HG03060 (cell line): ENCODE data around the gene MS4A15.
"Not testable (repeated sequence)": the region's sequence is repeated elsewhere in the genome, so short reads cannot be mapped to it uniquely, and the experiment has no call there.

Source experiments
- ATAC-seq: cut with Tn5 transposase; IDR thresholded peaks from one replicate; pipeline ENCODE4 v1.9.1; 2021; ENCODE audit warnings: low read depth, moderate number of reproducible peaks; ENCODE audit not compliant: unreplicated experiment

Gene MS4A15

DNA sequence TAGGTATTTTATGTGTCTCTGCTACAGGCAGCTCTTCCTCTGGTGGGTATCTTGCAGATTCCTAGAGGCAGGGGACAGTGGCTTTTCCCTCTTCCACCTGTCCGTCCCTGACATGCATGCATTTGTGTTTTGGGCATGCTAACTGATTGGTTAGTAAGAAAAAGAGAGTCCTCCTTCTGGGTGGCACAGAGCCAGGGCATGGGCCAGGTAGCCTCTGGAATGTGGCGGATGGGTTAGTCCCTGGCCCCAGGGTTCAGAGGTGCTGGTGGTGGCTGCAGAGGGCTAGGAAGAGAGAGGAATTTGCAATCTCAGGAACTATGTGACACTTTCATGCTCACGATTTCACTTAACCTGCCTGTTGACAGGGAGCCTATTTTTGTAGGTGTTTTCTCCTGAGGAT, 5.8 kb upstream of the MS4A15 start:
- no peak for ATAC-seq

DNA sequence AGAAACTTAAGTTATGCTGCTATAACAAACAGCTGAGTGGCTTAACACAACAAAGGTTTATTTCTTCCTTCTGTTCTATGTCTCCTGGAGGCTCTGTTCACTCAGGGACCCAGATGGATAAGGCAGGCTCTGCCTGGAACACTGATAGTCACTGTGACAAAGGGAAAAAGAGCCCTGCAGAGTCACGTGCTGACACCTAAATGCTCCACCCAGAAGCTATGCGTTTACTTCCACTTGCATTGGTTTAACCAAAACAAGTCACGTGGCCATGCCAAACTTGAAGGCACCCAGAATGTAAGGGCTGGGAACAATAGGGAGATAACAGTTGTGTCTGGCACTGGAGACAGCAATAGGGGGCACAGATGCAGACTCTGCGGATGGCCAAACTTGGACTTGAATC, 3.4 kb upstream of the MS4A15 start:
- no peak for ATAC-seq

DNA sequence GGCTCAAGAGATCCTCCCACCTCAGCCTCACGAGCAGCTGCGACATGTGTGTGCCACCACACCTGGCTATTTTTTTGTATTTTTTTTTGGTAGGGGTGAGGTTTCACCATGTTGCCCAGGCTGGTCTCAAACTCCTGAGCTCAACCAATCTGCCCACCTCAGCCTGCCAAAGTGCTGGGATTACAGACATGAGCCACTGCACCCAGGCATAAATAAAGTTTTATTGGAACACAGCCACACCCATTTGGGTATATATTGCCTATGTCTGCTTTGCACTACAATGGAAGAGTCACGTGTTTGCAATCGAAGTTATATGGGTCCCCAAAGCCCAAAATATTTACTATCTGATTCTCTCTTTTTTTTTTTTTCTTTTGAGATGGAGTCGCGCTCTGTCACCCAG, 1.8 kb upstream of the MS4A15 start:
- ATAC-seq, result no peak

DNA sequence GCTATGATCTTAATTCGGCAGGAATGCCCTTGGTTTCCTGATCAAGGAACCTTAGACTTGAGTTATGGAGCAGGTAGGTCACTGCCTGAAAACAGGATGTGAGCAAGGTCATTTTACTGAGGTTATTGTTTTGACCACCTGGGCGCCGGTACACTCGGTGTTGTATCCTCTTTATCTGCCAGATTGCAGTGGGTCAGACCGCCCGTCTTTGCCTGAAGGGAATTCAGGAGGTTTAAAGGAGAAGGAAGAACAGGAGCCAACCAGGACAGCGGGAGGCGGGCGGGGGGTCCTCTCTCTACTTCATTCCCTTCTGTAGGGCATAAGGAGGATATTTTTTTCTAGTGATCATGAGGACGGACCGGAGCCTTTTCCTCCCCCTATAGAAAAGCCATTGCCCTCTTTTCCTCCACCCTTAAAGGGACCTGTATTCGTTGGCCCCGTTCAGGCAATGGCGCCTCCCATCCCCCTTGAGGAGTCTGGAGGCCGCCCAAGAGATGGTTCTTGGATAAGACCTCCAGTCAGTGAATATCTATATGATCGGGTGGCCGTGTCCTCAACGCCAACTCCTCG, 649 bp downstream of the MS4A15 start:
- ATAC-seq, result no peak

DNA sequence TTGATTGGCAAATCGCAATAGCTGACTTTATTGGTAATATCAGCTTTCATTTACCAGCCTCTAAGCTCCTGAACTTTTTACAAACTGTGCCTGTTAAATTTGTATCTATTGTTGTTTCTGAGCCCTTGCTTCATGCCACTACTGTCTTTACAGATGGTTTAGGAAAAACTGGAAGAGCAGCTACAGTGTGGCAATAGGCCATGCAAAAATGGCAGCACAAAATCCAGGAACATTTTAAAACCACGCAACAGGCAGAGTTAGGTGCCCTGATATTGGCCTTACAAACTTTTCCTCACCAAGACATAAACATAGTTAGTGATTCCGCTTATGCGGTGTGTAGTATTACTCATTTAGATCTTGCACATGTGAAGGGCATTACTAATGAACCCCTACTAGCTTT, 2.0 kb downstream of the MS4A15 start:
- not testable (repeated sequence) for ATAC-seq

DNA sequence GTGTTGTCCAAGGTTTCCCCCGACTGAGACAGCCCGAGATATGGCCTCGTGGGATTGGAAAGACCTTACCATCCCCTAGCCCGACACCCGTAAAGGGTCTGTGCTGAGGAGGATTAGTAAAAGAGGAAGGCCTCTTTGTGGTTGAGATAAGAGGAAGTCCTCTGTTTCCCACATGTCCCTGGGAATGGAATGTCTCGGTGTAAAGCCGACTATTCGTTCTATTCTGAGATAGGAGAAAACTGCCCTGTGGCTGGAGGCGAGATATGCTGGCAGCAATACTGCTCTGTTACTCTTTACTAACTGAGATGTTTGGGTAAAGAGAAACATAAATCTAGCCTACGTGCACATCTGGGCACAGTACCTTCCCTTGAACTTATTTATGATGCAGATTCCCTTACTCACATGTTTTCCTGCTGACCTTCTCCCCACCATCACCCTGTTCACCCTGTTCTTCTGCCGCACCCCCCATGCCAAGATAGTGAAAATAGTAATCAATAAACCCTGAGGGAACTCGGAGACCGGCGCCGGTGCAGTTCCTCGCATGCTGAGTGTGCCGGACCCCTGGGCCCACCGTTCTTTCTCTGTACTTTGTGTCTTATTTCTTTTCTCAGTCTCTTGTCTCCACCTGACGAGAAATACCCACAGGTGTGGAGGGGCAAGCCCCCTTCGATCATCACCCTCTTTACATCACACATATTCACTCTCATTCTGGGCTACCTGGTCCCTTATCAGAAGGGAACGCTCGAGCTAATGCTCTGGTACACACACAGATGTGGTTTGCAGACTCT, 3.0 kb downstream of the MS4A15 start:
- not testable (repeated sequence) for ATAC-seq

DNA sequence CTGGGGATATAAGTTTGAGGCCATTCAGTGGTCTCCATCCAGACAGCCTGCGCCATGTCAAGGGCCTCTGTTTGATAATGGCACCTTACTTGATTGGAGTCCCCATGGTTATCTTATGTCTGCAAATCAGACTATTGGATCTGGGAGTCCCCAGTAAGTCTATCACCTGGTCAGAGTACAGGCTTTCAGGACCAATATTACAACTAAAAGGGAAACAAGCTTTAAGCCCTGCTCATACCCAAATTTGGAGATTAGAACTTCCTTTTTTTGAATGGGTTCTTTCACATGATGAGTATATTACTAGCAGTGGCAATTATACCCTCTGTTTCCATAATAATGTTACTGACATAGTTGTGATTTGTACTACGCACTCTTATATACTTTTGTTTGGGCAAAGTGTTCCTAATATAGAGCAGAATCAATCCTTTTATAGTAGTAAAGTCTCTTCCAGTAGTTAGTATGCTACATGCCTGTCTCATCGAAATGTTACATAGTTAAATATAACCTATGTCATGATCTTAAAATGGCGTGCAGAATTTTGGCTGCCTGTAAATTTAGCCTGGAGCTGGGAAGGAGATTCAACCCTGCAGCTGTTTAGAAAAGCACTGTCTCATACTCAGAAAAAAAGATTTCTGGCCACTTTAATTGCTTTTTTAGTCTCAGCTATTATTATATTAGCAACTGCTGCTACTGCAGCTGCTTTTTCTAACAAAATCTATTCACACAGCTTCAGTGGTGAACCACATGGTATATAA, 4.9 kb downstream of the MS4A15 start:
- ATAC-seq, result no peak

DNA sequence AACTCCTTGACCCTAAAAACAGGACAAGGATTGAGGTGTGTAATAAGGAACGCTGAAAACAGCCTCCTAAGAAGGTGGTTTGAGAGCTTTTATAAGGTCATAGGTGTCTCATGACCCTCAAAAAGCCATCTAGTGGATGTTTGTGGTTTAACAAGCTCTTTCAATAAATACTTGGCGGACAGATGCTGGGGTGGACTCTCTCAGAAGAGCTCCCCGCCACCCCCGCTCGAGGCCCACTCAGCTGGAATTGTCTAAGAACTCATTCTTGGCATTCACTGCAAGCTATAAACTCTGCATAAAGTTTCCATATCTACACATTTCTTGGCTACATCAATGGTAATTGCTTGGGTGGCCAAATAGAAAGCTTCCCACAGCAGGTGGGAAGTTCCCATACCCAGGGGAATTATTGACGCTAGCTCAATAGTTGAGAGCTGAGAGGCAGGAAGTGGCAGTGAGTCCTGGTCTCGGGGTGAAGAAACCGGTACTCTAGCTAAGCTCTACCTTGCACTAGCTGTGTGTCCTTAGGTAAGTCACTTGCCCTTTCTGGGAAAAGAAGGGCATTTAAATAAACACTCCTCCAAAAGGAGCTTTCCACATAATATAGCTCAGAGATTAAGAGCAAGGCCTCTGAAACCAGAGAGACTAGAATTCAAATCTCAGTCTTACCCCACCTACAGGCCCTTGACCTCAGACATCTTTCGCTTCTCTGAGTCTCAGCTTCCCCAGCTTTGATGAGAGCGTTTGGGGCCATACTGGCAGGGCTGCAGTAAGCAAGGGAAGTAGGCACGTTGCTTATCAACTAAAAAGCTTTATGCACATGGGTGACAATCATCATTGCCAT, 6.4 kb downstream of the MS4A15 start:
- ATAC-seq, result peak; percentile 48

DNA sequence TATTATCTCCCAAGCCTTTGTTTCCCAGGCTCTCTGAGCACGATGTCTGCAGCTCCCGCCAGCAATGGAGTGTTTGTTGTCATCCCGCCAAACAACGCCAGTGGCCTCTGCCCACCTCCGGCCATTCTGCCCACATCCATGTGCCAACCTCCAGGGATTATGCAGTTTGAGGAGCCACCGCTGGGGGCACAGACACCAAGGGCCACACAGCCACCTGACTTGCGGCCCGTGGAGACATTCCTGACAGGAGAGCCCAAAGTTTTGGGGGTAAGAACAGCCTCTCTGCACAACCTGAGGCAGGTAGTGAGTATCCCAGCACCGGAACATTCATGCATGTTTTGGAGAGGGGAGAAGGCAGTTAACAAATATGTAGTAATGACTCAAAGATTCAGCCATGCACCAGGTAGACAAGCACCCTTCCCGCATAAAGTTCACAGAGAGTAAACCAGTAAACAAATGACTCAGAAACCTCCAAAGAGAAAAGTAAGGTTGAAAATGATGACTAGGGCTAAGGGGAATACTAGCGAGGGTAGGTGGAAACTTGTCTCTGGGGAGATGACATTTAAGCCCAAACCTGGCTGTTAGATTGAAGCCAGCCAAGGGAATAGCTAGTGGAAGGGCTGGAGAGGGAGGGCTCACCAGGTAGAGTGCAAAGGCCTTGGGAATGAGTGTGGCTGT, 7.2 kb downstream of the MS4A15 start:
- ATAC-seq, result no peak

DNA sequence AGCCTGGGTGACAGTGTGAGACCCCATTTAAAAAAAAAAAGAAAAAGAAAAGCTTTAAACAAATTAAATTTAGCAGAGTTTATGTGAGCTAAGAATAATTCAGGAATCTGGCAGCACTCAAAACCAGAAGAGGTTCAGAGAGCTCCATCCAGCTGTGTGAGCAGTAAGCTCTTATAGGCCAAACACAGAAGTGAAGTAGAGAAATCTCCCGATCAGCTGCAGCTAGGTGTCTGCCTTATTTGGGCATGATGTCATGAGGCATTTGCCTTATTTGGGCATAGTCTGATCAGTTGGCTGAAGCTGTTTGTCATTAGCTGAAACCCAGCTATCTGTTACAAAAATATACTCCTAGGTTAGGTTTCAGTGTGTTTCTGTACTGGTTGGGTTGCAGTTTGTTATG, 8.2 kb downstream of the MS4A15 start:
- no peak for ATAC-seq

DNA sequence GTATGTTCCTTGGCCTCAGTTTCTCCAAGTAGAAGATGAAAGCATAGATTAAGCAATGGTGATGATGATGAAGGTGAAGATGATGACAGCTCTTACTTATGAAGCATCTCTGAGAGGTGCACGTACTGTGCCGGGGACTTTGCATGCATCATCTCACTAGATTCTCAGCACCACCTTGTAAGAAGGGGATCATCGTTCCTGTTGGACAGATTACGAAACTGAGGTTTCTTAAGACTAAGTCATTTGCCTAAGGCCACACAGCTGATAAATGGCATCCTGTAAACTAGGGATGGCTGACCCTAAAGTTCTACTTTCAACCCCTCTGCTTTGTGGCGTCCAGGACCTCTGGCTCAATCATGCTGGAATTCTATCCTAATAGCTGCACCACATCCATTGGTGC, 8.7 kb downstream of the MS4A15 start:
- no peak for ATAC-seq

DNA sequence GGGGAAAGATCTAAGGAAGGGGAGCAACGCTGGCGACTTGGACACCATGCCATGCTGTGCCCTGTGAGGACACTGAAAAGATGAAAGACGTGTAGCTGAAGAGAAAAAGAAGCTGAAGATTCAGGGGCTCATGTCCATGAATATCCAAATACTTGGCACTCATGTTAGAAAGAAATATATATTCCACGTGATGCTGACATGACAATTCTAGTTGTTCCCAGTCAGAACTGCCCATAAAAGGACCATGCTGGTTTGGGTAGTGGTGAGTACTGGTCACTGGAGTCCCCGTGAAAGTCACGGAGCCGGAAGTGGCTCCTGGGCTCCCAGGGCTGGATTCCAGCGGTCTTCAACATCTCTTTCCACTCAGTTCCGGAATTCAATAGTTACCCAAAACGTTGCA, 9.9 kb downstream of the MS4A15 start:
- no peak for ATAC-seq

DNA sequence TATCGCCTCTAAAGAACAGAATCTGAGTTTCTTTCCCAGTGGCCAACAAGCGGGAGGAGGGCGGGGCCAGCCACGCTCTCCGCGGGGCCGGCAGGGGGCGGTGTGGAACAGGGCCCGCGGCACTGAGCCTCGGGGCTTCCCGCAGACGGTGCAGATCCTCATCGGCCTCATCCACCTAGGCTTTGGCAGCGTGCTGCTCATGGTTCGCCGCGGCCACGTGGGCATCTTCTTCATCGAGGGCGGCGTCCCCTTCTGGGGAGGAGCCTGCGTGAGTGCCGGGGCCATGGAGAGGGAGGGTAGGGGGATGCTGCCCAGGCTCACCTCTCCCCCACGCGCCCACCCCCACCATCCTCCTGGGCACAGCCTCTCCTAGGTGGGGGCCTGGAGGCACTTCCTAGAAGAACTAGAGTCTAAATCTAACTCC, 10.7 kb downstream of the MS4A15 start:
- no peak for ATAC-seq

DNA sequence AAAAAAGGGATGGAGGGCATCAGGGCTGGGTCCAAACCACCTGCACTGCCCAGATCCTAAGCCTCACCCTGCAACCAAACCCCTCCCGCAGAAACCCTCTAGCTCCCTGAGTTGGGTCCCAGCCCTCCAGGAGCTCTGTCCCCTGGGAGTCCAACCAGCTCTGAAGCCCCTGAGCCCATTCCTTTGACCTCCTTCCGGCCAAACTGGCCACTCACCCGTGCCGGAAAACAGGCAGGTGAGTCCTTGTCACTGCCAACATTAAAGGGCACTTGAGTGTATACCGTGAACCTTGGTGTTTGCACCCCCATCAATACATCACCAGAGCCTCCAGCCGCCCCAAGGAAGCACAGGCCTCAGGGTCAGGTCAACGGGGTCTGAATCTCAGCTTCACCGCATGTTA, 11.5 kb downstream of the MS4A15 start:
- no peak for ATAC-seq

DNA sequence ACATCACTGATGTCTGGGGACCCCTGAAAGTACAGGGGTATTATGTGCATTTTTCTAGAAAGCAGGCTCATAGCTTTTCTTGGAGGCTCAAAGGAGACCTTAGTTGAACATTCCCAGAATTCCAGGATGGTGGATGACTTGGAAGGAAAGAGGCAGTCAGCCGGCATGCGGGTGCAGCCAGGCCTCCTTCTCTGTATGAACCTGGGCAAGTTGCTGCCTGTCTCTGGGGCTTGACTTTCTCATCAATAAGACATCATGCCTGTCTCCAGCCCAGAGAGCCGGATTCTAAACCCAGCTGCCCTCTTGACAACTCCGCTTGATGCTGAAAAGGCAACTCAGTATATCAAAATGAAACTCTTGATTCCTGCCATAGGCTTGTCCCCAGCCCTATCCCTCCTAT, 12.6 kb downstream of the MS4A15 start:
- no peak for ATAC-seq

DNA sequence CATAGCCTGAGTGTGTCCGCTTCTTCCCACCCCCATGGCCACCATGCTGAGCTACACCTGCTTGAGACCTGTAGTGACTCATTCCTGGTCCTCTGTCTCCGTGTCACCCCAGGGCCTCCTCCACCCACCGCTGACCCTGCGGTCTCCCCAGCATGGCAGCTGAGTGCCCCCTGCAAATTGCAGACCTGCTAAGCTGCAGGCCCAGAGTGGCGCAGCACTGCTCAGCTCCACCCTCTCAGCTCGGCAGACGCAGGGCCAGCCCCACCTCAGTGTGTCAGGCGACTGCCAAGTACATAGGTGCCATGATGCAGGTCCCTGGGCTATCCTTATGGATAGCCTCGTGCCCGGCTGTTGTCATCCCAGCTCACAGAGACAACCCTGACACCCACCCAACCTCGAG, 13.1 kb downstream of the MS4A15 start:
- no peak for ATAC-seq

DNA sequence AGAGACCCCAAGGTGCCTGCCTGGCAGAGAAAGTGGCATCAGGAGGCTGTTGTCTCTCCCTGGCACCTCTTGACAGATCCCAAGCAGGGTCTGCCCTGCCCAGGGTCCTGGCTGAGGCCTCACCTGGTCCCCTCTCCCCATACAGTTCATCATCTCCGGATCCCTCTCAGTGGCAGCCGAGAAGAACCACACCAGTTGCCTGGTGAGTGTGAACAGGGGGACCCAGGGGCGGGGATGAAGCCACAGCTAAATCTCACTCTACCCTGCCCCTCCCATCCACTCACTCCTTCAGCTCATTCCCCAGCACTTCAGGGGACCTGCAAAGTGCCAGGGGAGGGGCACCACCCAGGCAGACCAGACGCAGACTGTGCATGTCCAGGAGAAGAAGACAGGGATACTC, 14.5 kb downstream of the MS4A15 start:
- no peak for ATAC-seq

DNA sequence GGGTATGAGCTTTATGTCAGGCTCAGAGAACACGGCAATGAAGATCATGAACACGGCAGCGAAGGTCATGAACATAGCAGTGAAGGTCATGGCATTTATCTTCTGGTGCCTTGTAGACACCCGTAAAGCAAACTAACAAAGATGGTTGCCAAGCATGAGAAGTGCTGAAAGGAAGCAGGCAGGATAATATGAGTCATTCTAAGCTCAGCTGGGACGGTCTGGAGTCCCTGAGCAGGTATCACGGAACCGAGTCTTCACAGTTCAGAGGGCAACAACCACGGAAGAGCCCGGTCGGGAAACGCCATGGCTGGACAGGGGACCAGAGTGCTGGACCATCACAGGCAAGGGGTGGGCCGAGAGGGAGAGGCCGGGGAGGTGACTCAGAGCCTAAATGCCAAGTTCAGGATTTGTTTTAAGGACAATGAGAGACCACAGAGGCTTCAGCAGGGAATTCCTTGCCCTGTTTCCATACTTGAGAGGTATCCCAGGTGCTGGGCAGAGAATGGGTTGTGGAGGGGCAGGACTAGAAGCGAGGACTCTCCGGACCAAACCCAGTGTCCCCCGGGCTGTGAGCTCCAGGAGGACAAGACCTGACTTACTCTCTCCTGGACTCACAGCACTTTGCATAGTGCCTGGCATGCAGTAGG, 15.3 kb downstream of the MS4A15 start:
- no peak for ATAC-seq

DNA sequence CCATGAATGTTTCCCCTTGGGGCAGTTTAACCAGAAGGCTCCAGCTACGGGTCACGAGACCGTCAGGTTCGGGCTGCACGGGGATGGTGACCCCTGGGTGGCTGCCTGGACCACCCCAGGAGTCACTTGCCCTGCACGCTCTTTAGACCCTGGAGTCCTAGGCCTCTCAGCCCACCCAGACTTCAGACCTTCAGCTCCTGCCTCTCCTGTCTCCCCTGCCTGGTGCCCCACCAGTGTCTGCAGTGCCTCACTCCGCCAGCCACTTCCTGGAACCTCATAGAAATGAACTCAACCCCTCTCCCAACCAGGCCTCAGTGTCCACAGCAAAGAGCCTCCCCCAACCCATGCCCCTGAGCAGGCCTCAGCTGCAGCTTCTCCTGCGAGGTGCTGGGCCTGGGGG, 16.0 kb downstream of the MS4A15 start:
- no peak for ATAC-seq

DNA sequence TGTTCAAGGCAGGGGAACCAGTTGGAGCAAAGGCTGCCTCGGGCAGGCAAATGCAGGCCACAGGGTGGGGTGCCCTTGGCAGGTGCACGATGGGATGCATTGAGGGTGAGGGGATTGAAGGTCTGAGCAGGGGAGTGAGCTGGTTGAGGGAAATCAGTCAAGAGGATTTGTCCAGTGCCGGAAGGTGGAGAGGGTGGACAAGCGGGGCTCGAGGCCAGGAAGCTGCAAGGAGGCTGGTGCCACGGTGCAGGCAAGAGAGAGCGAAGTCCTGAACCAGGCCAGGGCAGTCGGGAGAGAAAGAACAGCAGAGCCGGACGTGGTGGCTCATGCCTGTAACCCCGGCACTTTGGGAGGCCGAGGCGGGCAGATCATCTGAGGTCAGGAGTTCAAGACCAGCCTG, 18.1 kb downstream of the MS4A15 start:
- ATAC-seq, result no peak
